Parathyroid adenoma (tissue), 2 donors: ENCODE data around the gene POLG2.

Experiments
- H2AFZ ChIP-seq: fragments of 300-600 bp; sonication (generic); one replicate; pipeline ENCODE4 v1.7.0; 2017; ENCODE audit warnings: antibody characterized with exemption, mild to moderate bottlenecking
- H3K27ac ChIP-seq: fragments of 300-600 bp; sonication (generic); one replicate; pipeline ENCODE4 v1.7.0; 2017
- H3K27me3 ChIP-seq: fragments of 300-600 bp; sonication (generic); one replicate; pipeline ENCODE4 v1.7.0; 2017; ENCODE audit warnings: low read length; ENCODE audit not compliant: control insufficient read depth, insufficient read depth
- H3K36me3 ChIP-seq: fragments of 300-600 bp; sonication (generic); one replicate; pipeline ENCODE4 v1.7.0; 2017; ENCODE audit warnings: low read length; ENCODE audit not compliant: control insufficient read depth, insufficient read depth
- H3K4me1 ChIP-seq: fragments of 300-600 bp; sonication (generic); one replicate; pipeline ENCODE4 v1.7.0; 2017; ENCODE audit warnings: control low read depth
- H3K4me2 ChIP-seq: fragments of 300-600 bp; sonication (generic); one replicate; pipeline ENCODE4 v1.7.0; 2017; ENCODE audit warnings: low read length
- H3K4me3 ChIP-seq: fragments of 300-600 bp; sonication (generic); one replicate; pipeline ENCODE4 v1.7.0; 2017; ENCODE audit warnings: low read depth, low read length
- H3K79me2 ChIP-seq: fragments of 300-600 bp; sonication (generic); one replicate; pipeline ENCODE4 v1.7.0; 2017; ENCODE audit warnings: control low read depth
- H3K9ac ChIP-seq: fragments of 300-600 bp; sonication (generic); one replicate; pipeline ENCODE4 v1.7.0; 2017; ENCODE audit warnings: mild to moderate bottlenecking
- H3K9me3 ChIP-seq: fragments of 300-600 bp; sonication (generic); one replicate; pipeline ENCODE4 v1.7.0; 2017; ENCODE audit warnings: low read length; ENCODE audit not compliant: control insufficient read depth
- CTCF ChIP-seq: fragments of 300-600 bp; sonication (generic); IDR thresholded peaks from one replicate; pipeline ENCODE4 v1.7.0; 2017; ENCODE audit warnings: antibody characterized with exemption, mild to moderate bottlenecking
- donor health status: primary hyperparathyroidism.

POLG2 gene

GRCh38 chr17:64537488-64537887 is 40.6 kb upstream of the POLG2 start:
- no peaks in the 10 kb centered on the region for H3K9me3 ChIP-seq
- H2AFZ ChIP-seq = no peak overlapping the region
- no peaks in the 10 kb centered on the region for H3K79me2 ChIP-seq
- H3K4me1 ChIP-seq = no peaks in the 10 kb centered on the region
- H3K9ac ChIP-seq = no peak overlapping the region
- H3K27me3 ChIP-seq = no peaks in the 10 kb centered on the region
- no peak overlapping the region for H3K4me3 ChIP-seq
- TF ChIP-seq CTCF = no peak
- H3K36me3 ChIP-seq = no peaks in the 10 kb centered on the region
- H3K4me2 ChIP-seq = no peak overlapping the region
- no peak overlapping the region for H3K27ac ChIP-seq

DNA sequence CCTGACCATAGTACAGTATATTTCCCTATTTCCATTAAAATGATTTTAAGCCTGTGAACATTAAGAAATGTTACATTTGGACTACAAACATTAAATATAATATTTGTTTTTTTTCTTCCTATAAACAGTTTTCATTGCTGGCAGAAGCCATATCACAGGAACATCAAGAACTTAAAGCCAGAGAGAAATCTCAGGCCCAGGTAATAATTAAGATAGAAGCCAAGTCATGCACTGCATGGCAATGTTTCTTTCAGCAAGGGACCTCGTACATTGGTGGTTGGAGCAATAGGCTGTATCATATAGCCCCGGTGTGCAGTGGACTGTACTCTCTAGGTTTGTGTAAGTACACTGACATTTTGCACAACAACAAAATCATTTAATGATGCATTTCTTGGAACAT is 40.1 kb upstream of the POLG2 start:
- H3K36me3 ChIP-seq = no peaks in the 10 kb centered on the region

DNA sequence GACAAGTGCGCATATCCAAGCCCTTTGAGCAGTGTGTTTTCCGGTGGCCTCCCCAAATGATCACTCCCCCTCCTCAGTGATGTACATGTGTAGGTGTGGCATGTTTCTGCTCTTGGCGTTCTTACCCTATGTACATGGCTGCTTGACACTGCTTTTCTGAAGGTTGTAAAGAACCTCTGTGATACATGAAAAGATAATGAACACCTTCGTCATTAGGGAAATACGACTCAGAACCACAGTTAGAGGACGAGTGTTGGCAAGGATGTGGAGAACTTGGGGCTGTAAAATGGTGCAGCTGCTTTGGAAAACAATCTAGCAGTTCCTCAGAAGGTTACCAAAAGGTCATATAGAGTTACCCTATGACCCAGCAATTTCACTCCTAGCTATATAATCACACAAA is 38.5 kb upstream of the POLG2 start:
- H3K4me2 ChIP-seq = no peak overlapping the region
- H3K9me3 ChIP-seq = no peaks in the 10 kb centered on the region
- no peak overlapping the region for H3K9ac ChIP-seq
- H3K27me3 ChIP-seq = no peaks in the 10 kb centered on the region
- no peaks in the 10 kb centered on the region for H3K4me1 ChIP-seq
- no peaks in the 10 kb centered on the region for H3K36me3 ChIP-seq
- H3K27ac ChIP-seq = no peak overlapping the region
- TF ChIP-seq CTCF = no peak
- no peak overlapping the region for H3K4me3 ChIP-seq
- H3K79me2 ChIP-seq = no peaks in the 10 kb centered on the region
- no peak overlapping the region for H2AFZ ChIP-seq

More for the DNA sequence above, 40.1 kb upstream of the POLG2 start:
- no peaks in the 10 kb centered on the region for H3K79me2 ChIP-seq
- H3K9me3 ChIP-seq = no peaks in the 10 kb centered on the region
- no peak for TF ChIP-seq CTCF
- no peak overlapping the region for H2AFZ ChIP-seq
- no peak overlapping the region for H3K4me3 ChIP-seq
- H3K9ac ChIP-seq = no peak overlapping the region
- H3K27me3 ChIP-seq = no peaks in the 10 kb centered on the region
- no peak overlapping the region for H3K4me2 ChIP-seq
- no peak overlapping the region for H3K27ac ChIP-seq
- H3K4me1 ChIP-seq = no peaks in the 10 kb centered on the region

- Histone ChIP-seq H3K4me3 (no peak overlapping the region), H3K27ac (no peak overlapping the region), H3K79me2 (no peaks in the 10 kb centered on the region), H3K9ac (no peak overlapping the region), H3K4me2 (no peak overlapping the region), H3K4me1 (no peaks in the 10 kb centered on the region), H3K9me3 (no peaks in the 10 kb centered on the region), H2AFZ (no peak overlapping the region), H3K27me3 (no peaks in the 10 kb centered on the region), H3K36me3 (no peaks in the 10 kb centered on the region)
- TF ChIP-seq CTCF = no peak
Observed at GRCh38 chr17:64534187-64534586, 37.3 kb upstream of the POLG2 start.

DNA sequence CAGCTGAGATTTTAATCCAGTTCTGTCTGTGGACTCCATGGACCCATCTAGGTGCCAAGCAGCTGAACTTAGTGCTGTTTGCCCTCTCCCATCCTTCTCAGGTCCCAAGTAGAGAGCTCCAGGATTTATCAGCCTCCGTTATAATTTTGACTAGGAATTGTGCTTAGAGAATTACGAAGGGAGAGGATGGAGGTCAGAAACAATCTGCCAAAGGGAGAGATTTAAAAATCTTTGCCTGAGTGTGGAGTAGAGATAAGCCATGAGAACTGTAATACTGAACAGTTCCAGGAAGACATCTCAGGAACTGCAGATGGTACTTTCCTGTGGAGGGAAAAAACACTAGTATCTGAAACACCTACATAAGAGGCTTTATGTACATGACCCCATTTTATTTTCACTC is 36.9 kb upstream of the POLG2 start:
- no peak for TF ChIP-seq CTCF
- Histone ChIP-seq H3K27me3 (no peaks in the 10 kb centered on the region), H3K27ac (no peak overlapping the region), H3K4me1 (no peaks in the 10 kb centered on the region), H3K9ac (no peak overlapping the region), H3K4me3 (no peak overlapping the region), H3K36me3 (no peaks in the 10 kb centered on the region), H3K79me2 (no peaks in the 10 kb centered on the region), H2AFZ (no peak overlapping the region), H3K4me2 (no peak overlapping the region), H3K9me3 (no peaks in the 10 kb centered on the region)
